ENCODE results near the gene ZNF341. TPM values are rescaled to one million over a fixed set of nuclear protein-coding genes. Genes with fewer than 3 reads are reported as not detected.

The ZNF341 gene
- polyA plus RNA-seq, 1 donor: 3.6 TPM

- DNase-seq: no peak
Measured at GRCh38 chr20:33702861-33703260, 28.9 kb upstream of the ZNF341 start.

DNA sequence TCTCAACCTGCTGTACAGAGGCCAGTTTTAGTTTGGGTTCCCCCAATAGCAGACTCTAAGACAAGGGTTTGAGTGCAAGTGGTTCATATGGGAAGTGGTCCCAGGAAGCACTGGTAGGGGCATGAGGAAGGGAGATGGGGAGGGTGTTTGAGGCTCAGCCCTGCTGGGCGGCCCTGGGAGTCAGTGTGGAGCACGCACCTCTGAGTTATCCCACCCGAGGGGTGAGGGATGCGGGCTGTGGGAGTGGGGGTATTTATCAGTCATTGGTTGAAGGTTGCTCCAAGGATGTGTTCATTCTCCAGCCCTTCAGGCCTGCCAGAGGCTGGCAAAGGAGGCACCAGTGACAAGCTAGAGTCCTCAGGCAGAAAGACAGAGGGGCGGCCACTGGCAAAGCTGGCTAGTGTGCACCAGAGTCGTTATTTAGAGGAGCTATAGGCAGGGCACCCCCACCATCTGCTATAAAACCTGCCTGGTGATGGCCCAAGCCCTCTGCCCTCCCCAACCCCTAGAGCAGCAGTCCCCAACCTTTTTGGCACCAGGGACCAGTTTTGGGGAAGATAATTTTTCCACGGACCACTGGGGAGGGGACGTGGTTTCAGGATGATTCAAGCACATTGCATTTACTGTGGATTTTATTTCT, 28.2 kb upstream of the ZNF341 start:
- DNase-seq: no peak

- no peak for DNase-seq
Measured at GRCh38 chr20:33704197-33704924, 27.4 kb upstream of the ZNF341 start.

DNA sequence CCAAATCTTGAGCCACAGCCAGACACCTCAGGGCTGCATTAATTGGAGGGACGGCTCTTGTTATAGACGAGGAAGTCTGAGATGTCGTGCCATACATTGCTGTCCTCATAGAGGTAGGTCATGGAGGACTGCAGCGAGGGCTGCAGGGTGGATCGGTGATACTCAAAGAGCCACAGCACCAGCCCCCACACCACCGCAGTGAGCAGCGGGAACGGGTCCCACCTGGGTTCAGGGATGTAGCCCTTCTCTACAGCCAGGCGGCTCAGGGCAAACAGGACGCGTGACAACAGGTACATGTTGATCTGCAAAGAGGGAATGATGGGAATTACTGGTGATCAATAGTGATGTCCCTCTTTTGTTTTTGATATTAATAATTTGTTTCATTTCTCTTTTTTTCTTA, 24.1 kb upstream of the ZNF341 start:
- no peak for DNase-seq

- no peak for DNase-seq
Measured at GRCh38 chr20:33709398-33709797, 22.4 kb upstream of the ZNF341 start.

- DNase-seq: no peak
Measured at GRCh38 chr20:33709905-33710541, 21.8 kb upstream of the ZNF341 start.

- DNase-seq: no peak
Measured at GRCh38 chr20:33710681-33711445, 20.9 kb upstream of the ZNF341 start.

DNA sequence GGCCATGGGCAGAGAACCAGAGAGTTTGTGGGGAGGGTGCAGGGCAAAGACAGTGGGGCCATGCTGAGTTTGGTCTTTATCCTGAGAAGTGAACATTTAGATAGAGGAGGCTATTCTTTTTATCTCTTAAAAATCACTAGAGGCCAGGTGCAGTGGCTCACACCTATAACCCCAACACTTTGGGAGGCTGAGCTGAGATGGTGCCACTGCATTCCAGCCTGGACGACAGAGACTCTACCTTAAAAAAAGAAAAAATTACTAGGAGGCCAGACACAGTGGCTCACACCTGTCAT, 20.4 kb upstream of the ZNF341 start:
- no peak for DNase-seq

GRCh38 chr20:33713865-33714367, 17.9 kb upstream of the ZNF341 start:
- no peak for DNase-seq

DNA sequence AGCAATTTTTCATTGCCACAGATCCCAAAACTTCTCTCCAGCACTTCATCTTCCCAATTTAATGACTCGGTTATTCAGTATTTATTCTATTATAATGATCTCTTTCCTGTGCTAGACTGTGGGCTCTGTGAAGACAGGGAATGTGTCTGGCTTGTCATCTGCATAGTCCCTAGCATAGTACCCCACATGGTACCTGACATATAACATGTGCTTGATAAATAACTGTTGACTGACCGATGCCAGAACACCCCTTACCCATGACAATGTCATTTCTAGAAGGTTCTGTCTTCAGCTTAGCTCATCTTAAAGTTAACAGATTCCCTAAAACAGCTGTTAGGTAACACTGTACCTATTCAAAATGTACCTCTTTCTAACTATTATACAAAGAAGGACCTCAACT, 15.3 kb upstream of the ZNF341 start:
- no peak for DNase-seq

GRCh38 chr20:33719277-33719988, 12.4 kb upstream of the ZNF341 start:
- DNase-seq: no peak

- DNase-seq: peak; percentile 96
Measured at GRCh38 chr20:33719989-33720709, 11.6 kb upstream of the ZNF341 start, which contains the start of gene PXMP4. Gene PXMP4 (minus strand): TSS chr20:33720310. CDS start chr20:33720207, 103 bp downstream.

- DNase-seq: no peak
Measured at GRCh38 chr20:33721391-33722140, 10.2 kb upstream of the ZNF341 start.

DNA sequence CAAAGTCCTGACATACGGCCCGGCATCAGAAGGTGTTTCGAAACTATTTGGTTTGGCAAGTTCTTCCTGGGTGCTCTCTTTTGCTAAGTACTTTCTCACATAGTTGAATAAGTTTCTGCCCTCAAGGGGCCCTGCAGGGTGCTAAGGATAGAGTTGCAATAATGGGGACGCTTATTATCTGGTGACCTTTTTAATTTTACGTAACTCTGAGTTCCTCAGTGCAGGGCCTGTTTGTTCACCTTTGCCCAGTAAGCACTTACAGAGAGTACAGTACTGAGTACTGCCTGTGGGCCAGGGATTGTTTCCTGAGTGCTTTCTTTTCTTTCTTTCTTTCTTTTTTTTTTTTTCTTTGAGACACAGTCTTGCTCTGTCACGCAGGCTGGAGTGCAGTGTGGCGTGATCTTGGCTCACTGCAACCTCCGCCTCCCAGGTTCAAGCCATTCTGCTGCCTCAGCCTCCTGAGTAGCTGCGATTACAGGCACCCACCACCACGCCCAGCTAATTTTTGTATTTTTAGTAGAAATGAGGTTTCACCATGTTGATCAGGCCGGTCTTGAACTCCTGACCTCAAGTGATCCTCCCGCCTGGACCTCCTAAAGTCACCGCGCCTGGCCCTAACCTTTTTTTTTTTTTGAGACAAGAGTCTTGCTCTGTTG, 7.2 kb upstream of the ZNF341 start:
- no peak for DNase-seq

GRCh38 chr20:33725607-33726264, 6.1 kb upstream of the ZNF341 start:
- DNase-seq: no peak

GRCh38 chr20:33727115-33727479, 4.7 kb upstream of the ZNF341 start:
- no peak for DNase-seq

- no peak for DNase-seq
Measured at GRCh38 chr20:33727806-33728205, 4.0 kb upstream of the ZNF341 start.

GRCh38 chr20:33728463-33728862, 3.3 kb upstream of the ZNF341 start:
- no peak for DNase-seq

GRCh38 chr20:33729101-33729500, 2.7 kb upstream of the ZNF341 start:
- no peak for DNase-seq

All from hindlimb muscle (tissue), 1 donor.